HCT116 (cell line): ENCODE results near the gene NOS1. TPM values are rescaled to one million over a fixed set of nuclear protein-coding genes. Genes with fewer than 3 reads are reported as not detected.
A peak's percentile ranks its signal among the peaks of the same experiment; 100 is the strongest.

Source experiments
- ATAC-seq: fragments of 200-7000 bp; cut with Tn5 transposase; 2 replicates; pipeline ENCODE4 v1.9.1; 2020; ENCODE audit warnings: mild to moderate bottlenecking, moderate library complexity
- BruUV-seq: library from RNA; stranded (reverse); fragments of 400-500 nt; replicated peaks from 2 replicates; lab custom pipeline; 2021; lab: Mats Ljungman, UMichigan
- CTCF ChIA-PET: fragments of 300-600 bp; sonication (Branson Sonifier 250); formaldehyde crosslinking; loops from one replicate; lab custom pipeline; 2021; ENCODE audit warnings: antibody characterized with exemption; lab: Charles Lee
- POLR2A ChIA-PET: fragments of 300-600, 350-600 bp; sonication (Branson Sonifier 250); formaldehyde crosslinking; loops from one replicate; lab custom pipeline; 2021; ENCODE audit warnings: antibody characterized with exemption; lab: Charles Lee
- RAD21 ChIA-PET, 2 experiments: fragments of 300-600 bp; sonication (Branson Sonifier 250); formaldehyde crosslinking; loops; one replicate each; lab custom pipeline; 2023; ENCODE audit warnings: low total read pairs in 2 of 2; ENCODE audit not compliant: uncharacterized antibody in 2 of 2, unreplicated experiment in 2 of 2, low non-redundant PET in 1 of 2; lab: Charles Lee
- DNase-seq: peaks from one replicate; pipeline ENCODE4 v3.0.0-alpha.2; 2010; ENCODE audit warnings: low read depth, low spot score
- H2AFZ ChIP-seq: fragments of 200-600 bp; shearing (Covaris generic), sonication (generic); 2 replicates; pipeline ENCODE4 v1.6.1; 2017; ENCODE audit warnings: low read depth, mixed run types, mixed read lengths, antibody characterized with exemption, low read length; ENCODE audit not compliant: poor library complexity, severe bottlenecking
- H3K27ac ChIP-seq: 2 replicates; pipeline ENCODE4 v1.5.1; 2012; ENCODE audit warnings: low read depth, low read length
- H3K27me3 ChIP-seq: fragments of 200-600 bp; sonication (generic); 2 replicates; pipeline ENCODE4 v1.6.1; 2016; ENCODE audit warnings: mixed run types, low read length, mixed read lengths; ENCODE audit not compliant: insufficient read depth
- H3K36me3 ChIP-seq, 2 experiments: fragments of 200-500 bp in 1 of 2; fragments of 200-600 bp in 1 of 2; sonication (Bioruptor generic) in 1 of 2; sonication (generic) in 1 of 2; 2 replicates each; pipeline versions ENCODE4 v1.5.1 to v1.6.1; 2014 to 2016; ENCODE audit warnings: low read length in 2 of 2, inconsistent platforms in 1 of 2, mixed read lengths in 1 of 2, mixed run types in 1 of 2; ENCODE audit not compliant: insufficient read depth in 2 of 2, control insufficient read depth in 1 of 2
- H3K4me1 ChIP-seq, 2 experiments: fragments of 200-600 bp in 1 of 2; sonication (generic) in 1 of 2; 2 replicates each; pipeline versions ENCODE4 v1.5.1 to v1.6.1; 2012 to 2017; ENCODE audit warnings: low read length in 2 of 2, inconsistent platforms in 1 of 2, mild to moderate bottlenecking in 1 of 2, mixed read lengths in 1 of 2, mixed run types in 1 of 2, moderate library complexity in 1 of 2; ENCODE audit not compliant: insufficient read depth in 2 of 2, control insufficient read depth in 1 of 2
- H3K4me2 ChIP-seq: fragments of 200-600 bp; sonication (generic); 2 replicates; pipeline ENCODE4 v1.6.1; 2017; ENCODE audit warnings: mixed run types, low read length, mixed read lengths
- H3K4me3 ChIP-seq, 2 experiments: fragments of 200-600 bp in 1 of 2; sonication (generic) in 1 of 2; replicated peaks in 1 of 2; 2 replicates each; pipeline ENCODE4 v1.5.1; 2011 to 2016; ENCODE audit warnings: low read length in 2 of 2, control low read depth in 1 of 2, low read depth in 1 of 2, mild to moderate bottlenecking in 1 of 2, mixed read lengths in 1 of 2, mixed run types in 1 of 2
- H3K79me2 ChIP-seq: fragments of 200-600 bp; sonication (generic); 2 replicates; pipeline ENCODE4 v1.6.1; 2017; ENCODE audit warnings: mild to moderate bottlenecking, mixed run types, low read length, moderate library complexity, mixed read lengths; ENCODE audit not compliant: insufficient read depth
- H3K9ac ChIP-seq: fragments of 200-600 bp; sonication (generic); 2 replicates; pipeline ENCODE4 v1.6.1; 2016; ENCODE audit warnings: low read length, mixed read lengths
- H3K9me2 ChIP-seq: fragments of 200-600 bp; sonication (generic), shearing (Covaris generic); 2 replicates; pipeline ENCODE4 v1.6.1; 2017; ENCODE audit warnings: mixed run types, mild to moderate bottlenecking, moderate library complexity; ENCODE audit not compliant: insufficient read depth
- H3K9me3 ChIP-seq, 2 experiments: fragments of 200-500 bp in 1 of 2; fragments of 200-600 bp in 1 of 2; sonication (Bioruptor generic) in 1 of 2; sonication (generic) in 1 of 2; 2 replicates each; pipeline ENCODE4 v1.6.1; 2014 to 2017; ENCODE audit warnings: low read length in 2 of 2, mixed read lengths in 2 of 2, inconsistent platforms in 1 of 2, low read depth in 1 of 2, mild to moderate bottlenecking in 1 of 2, mixed run types in 1 of 2, moderate library complexity in 1 of 2; ENCODE audit not compliant: control insufficient read depth in 1 of 2, insufficient read depth in 1 of 2
- H4K20me1 ChIP-seq: fragments of 200-600 bp; sonication (generic), shearing (Covaris generic); 2 replicates; pipeline ENCODE4 v1.6.1; 2017; ENCODE audit warnings: mixed run types, mild to moderate bottlenecking, moderate library complexity; ENCODE audit not compliant: insufficient read depth
- CEBPB ChIP-seq: IDR thresholded peaks from 2 replicates; pipeline ENCODE4 v1.6.1; 2012; ENCODE audit warnings: low read depth
- EZH2phosphoT487 ChIP-seq: fragments of 200-600 bp; IDR thresholded peaks from 2 replicates; pipeline ENCODE4 v1.6.1; 2018; ENCODE audit warnings: antibody characterized with exemption, borderline replicate concordance
- POLR2A ChIP-seq: IDR thresholded peaks from 2 replicates; pipeline ENCODE4 v1.7.0; 2011; ENCODE audit warnings: borderline replicate concordance; ENCODE audit not compliant: insufficient read depth, insufficient read length; ENCODE audit errors: extremely low read depth
- POLR2AphosphoS5 ChIP-seq: IDR thresholded peaks from 2 replicates; pipeline ENCODE4 v1.6.1; 2011; ENCODE audit warnings: mild to moderate bottlenecking, low read depth, low read length, moderate library complexity
- RAD21 ChIP-seq: IDR thresholded peaks from 2 replicates; pipeline ENCODE4 v1.6.1; 2012; ENCODE audit warnings: low read depth, mild to moderate bottlenecking
- intact Hi-C: fragments of 100-400 bp; cut with micrococcal nuclease; formaldehyde crosslinking; loops from 2 replicates; pipeline ENCODE4 v1.10.0; 2022
- total RNA-seq: library from RNA; stranded (reverse); gene quantifications from one replicate; pipeline ENCODE4 v1.2.1, GENCODE V29; 2021; ENCODE audit not compliant: unreplicated experiment
- TF ChIP-seq, protein P1 (sequence below): IDR thresholded peaks from 2 replicates; pipeline ENCODE4 v1.6.1; 2012
- TF ChIP-seq, protein P2 (sequence below), 3 experiments: fragments of 200-600 bp in 1 of 3; sonication (generic) in 1 of 3; IDR thresholded peaks in 2 of 3; conservative IDR thresholded peaks in 1 of 3; 2 replicates each; pipeline ENCODE4 v1.5.1; 2012 to 2017; ENCODE audit warnings: low read depth in 2 of 3, low read length in 2 of 3, antibody characterized with exemption in 1 of 3, borderline replicate concordance in 1 of 3, control low read depth in 1 of 3, mild to moderate bottlenecking in 1 of 3, mixed read lengths in 1 of 3, mixed run types in 1 of 3, moderate library complexity in 1 of 3; ENCODE audit not compliant: insufficient read depth in 1 of 3

The NOS1 gene
- total RNA-seq, 1 experiment from 2014 or later = 0.22 TPM

DNA sequence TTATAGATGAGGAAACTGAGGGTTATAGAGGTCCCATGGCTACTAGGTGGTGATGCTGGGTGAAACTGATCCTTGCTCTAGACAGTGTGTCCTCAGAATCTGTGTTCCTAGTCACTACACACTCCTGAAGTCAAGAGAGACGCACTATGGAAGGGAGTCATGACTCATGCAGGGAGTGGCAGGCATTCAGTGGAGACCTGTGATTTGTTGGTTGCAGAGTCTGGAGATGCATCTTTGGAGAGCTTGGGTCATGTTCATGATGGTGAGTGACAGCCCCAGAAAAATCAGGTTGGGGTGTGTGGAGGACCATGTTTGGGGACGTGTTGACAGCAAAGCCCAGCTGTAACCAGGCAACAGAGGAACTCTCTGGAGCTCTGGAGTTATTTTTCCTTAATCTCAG lies 133.2 kb downstream of the NOS1 start (continued):
- TF ChIP-seq, protein P1, sequence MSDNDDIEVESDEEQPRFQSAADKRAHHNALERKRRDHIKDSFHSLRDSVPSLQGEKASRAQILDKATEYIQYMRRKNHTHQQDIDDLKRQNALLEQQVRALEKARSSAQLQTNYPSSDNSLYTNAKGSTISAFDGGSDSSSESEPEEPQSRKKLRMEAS = no peak
- TF ChIP-seq POLR2AphosphoS5 (no peak), RAD21 (no peak), EZH2phosphoT487 (no peak)
- TF ChIP-seq, all 23 proteins: peak for 0

DNA sequence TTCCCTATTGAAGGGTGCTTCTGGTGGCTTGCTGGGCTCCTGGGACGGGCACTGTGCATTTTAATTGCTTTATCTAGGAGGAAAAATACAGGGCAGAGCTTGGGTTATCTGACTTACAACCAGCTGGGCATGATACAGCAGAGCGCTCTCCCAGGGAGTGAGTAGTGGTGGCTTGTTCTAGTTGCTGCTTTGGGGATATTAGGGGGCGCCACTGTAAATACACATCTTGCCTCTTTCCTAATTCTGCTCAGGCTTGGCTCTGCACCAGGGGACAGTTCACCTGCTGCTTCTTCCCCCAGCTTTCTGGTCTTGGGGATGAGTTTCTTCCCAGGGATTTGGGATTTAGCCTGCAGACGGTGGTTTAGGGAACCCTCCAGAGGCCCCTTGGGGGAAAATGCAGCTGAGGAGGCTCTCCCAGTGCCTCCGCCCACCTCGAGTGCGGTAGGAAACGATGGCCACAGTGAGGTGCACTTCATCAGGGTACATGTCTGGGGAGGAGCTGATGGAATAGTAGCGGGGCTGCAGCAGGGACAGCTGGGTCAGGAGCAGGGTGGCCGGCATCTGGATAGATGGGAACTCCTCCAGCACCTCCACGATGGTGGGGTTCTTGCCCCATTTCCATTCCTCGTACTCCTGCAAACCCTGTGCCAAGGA lies 134.3 kb downstream of the NOS1 start:
- Histone ChIP-seq H3K4me2 (no peak overlapping the region), H3K36me3 (no peaks in the 10 kb centered on the region), H2AFZ (no peak overlapping the region), H4K20me1 (no peaks in the 10 kb centered on the region), H3K9ac (no peak overlapping the region), H3K27ac (no peak overlapping the region), H3K79me2 (no peaks in the 10 kb centered on the region), H3K4me3 (no peak overlapping the region), H3K9me3 (no peaks in the 10 kb centered on the region), H3K9me2 (no peaks in the 10 kb centered on the region), H3K27me3 (no peaks in the 10 kb centered on the region), H3K4me1 (peaks cover 2 to 8% of the 10 kb centered on the region in 2 experiments; a peak in 2 of 4 replicates)
- intact Hi-C loops = no loop called here
- TF ChIP-seq CEBPB (no peak), POLR2A (no peak)
- TF ChIP-seq, protein P2, sequence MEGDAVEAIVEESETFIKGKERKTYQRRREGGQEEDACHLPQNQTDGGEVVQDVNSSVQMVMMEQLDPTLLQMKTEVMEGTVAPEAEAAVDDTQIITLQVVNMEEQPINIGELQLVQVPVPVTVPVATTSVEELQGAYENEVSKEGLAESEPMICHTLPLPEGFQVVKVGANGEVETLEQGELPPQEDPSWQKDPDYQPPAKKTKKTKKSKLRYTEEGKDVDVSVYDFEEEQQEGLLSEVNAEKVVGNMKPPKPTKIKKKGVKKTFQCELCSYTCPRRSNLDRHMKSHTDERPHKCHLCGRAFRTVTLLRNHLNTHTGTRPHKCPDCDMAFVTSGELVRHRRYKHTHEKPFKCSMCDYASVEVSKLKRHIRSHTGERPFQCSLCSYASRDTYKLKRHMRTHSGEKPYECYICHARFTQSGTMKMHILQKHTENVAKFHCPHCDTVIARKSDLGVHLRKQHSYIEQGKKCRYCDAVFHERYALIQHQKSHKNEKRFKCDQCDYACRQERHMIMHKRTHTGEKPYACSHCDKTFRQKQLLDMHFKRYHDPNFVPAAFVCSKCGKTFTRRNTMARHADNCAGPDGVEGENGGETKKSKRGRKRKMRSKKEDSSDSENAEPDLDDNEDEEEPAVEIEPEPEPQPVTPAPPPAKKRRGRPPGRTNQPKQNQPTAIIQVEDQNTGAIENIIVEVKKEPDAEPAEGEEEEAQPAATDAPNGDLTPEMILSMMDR (IDR thresholded peaks at IDR 0.05 in 2 of 3, conservative IDR thresholded peaks at IDR 0.05 in 1 of 3; ENCODE audit: borderline replicate concordance in 1 of 3, insufficient read depth in 1 of 3, low read depth in 2 of 3, low read length in 2 of 3) = 0 out of 6 replicates have a peak, but pooled peaks of 1 of the 3 experiments have one; percentile 5
- ChIA-PET POLR2A (no interaction called here), RAD21 (no interaction called here), CTCF (interaction anchor here (0.8 to 2.1 kb wide), 2 partner anchors 9 to 34 kb away, joined by 3 to 5 read pairs; no protein-coding TSS in a partner anchor)
- ATAC-seq (peak; percentile 64), DNase-seq (no peak)
- no TSS peak for BruUV-seq
